WTC11 (cell line): ENCODE data around the gene HSPBAP1.

Experiments used
- ATF2 ChIP-seq: sonication (generic); formaldehyde crosslinking; IDR thresholded peaks from 2 replicates; pipeline ENCODE4 v1.8.1; 2022; ENCODE audit warnings: low read depth, missing genetic modification reagents, borderline replicate concordance
- CBFB ChIP-seq: sonication (generic); formaldehyde crosslinking; IDR thresholded peaks from 2 replicates; pipeline ENCODE4 v1.8.1; 2022; ENCODE audit warnings: mild to moderate bottlenecking, low read depth, missing genetic modification reagents
- CTCF ChIP-seq: fragments of 200-600 bp; IDR thresholded peaks from 2 replicates; pipeline ENCODE4 v1.8.0; 2022; ENCODE audit warnings: antibody characterized with exemption
- E2F4 ChIP-seq: sonication (generic); formaldehyde crosslinking; IDR thresholded peaks from 2 replicates; pipeline ENCODE4 v1.8.1; 2022; ENCODE audit warnings: low read depth, mild to moderate bottlenecking, moderate library complexity, missing genetic modification reagents, borderline replicate concordance
- E2F5 ChIP-seq: sonication (generic); formaldehyde crosslinking; IDR thresholded peaks from 2 replicates; pipeline ENCODE4 v1.8.1; 2022; ENCODE audit warnings: mild to moderate bottlenecking, moderate library complexity, missing genetic modification reagents
- JUN ChIP-seq: sonication (generic); formaldehyde crosslinking; IDR thresholded peaks from 2 replicates; pipeline ENCODE4 v1.8.0; 2023; ENCODE audit warnings: mild to moderate bottlenecking, missing genetic modification reagents
- RELA ChIP-seq: sonication (generic); formaldehyde crosslinking; IDR thresholded peaks from 2 replicates; pipeline ENCODE4 v1.8.1; 2022; ENCODE audit warnings: missing genetic modification reagents, mild to moderate bottlenecking, borderline replicate concordance
- SMAD4 ChIP-seq: sonication (generic); formaldehyde crosslinking; IDR thresholded peaks from 2 replicates; pipeline ENCODE4 v1.8.0; 2022; ENCODE audit warnings: mild to moderate bottlenecking, missing genetic modification reagents
- TCF7 ChIP-seq: sonication (generic); formaldehyde crosslinking; IDR thresholded peaks from 2 replicates; pipeline ENCODE4 v1.8.0; 2022; ENCODE audit warnings: mild to moderate bottlenecking, low read depth, missing genetic modification reagents, moderate library complexity

DNA sequence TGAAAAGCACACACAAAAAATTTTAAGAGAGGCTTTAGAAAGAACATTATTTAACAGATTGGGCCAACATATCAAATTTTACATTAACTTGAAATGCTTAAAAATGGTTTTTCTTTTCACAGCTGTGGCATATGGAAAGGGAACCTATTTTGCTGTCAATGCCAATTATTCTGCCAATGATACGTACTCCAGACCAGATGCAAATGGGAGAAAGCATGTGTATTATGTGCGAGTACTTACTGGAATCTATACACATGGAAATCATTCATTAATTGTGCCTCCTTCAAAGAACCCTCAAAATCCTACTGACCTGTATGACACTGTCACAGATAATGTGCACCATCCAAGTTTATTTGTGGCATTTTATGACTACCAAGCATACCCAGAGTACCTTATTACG is 65.4 kb downstream of the HSPBAP1 start:
- no peak for TF ChIP-seq JUN
- TF ChIP-seq SMAD4: no peak
- no peak for TF ChIP-seq RELA
- TF ChIP-seq CBFB (CRISPR knock-in tag): no peak
- no peak for TF ChIP-seq TCF7 (CRISPR knock-in tag)
- TF ChIP-seq CTCF: no peak
- TF ChIP-seq E2F4 (CRISPR knock-in tag): no peak
- no peak for TF ChIP-seq ATF2 (CRISPR knock-in tag)
- TF ChIP-seq E2F5 (CRISPR knock-in tag): no peak
